Ovary (tissue), 9 donors: ENCODE data around the gene NAALADL2. TPM values are rescaled to one million over a fixed set of nuclear protein-coding genes. Genes with fewer than 3 reads are reported as not detected.

ENCODE experiments used
- DNase-seq, 5 donors: peaks; one replicate each; pipeline ENCODE4 v3.0.0-alpha.2; 2019 to 2020
- H3K27ac ChIP-seq, 2 donors: fragments of 200-600 bp; one replicate each; pipeline versions ENCODE4 v1.5.1 to v1.8.0; 2019 to 2022
- H3K27me3 ChIP-seq: fragments of 200-600 bp; one replicate; pipeline ENCODE4 v1.8.0; 2022
- H3K36me3 ChIP-seq: fragments of 200-600 bp; sonication (generic); one replicate; pipeline ENCODE4 v1.5.1; 2019
- H3K4me1 ChIP-seq: one replicate; pipeline ENCODE4 v1.8.1; 2013; ENCODE audit warnings: mild to moderate bottlenecking, moderate library complexity; ENCODE audit not compliant: insufficient read depth
- H3K4me3 ChIP-seq: fragments of 200-600 bp; sonication (generic); one replicate; pipeline ENCODE4 v1.5.1; 2017
- H3K9me3 ChIP-seq, 2 donors: fragments of 200-600 bp in 1 of 2; sonication (generic) in 1 of 2; one replicate each; pipeline versions ENCODE4 v1.5.1 to v1.8.1; 2013 to 2019; ENCODE audit warnings: mild to moderate bottlenecking in 1 of 2, moderate library complexity in 1 of 2
- CTCF ChIP-seq, 3 donors: fragments of 450-650 bp in 2 of 3; fragments of 200-600 bp in 1 of 3; IDR thresholded peaks; one replicate each; pipeline versions ENCODE4 v1.5.1 to v1.8.0; 2016 to 2022; ENCODE audit warnings: antibody characterized with exemption in 3 of 3, mild to moderate bottlenecking in 1 of 3
- EP300 ChIP-seq: sonication (generic); formaldehyde crosslinking; IDR thresholded peaks from one replicate; pipeline ENCODE4 v1.6.1; 2017; ENCODE audit warnings: antibody characterized with exemption
- POLR2A ChIP-seq: fragments of 450-650 bp; IDR thresholded peaks from one replicate; pipeline ENCODE4 v1.6.1; 2017; ENCODE audit warnings: antibody characterized with exemption, mild to moderate bottlenecking, moderate library complexity
- WGBS, 3 donors: extraction: QIAGEN DNeasy Blood & Tissue Kit in 1 of 3; methylation state at CpG; one replicate each; pipeline versions ENCODE4 v1.1.5 to v1.1.7; 2013 to 2017; 5-methylcytosine and 5-hydroxymethylcytosine counted together
- intact Hi-C, 4 donors: fragments of 100-400 bp; cut with DNase I; formaldehyde crosslinking; loops; one replicate each; pipeline versions ENCODE4 v1.11.0 to v1.15.1; 2022 to 2023
- polyA plus RNA-seq, 2 donors: library from polyadenylated mRNA; stranded (reverse); fragments of 200-250 nt in 1 of 2; fragments of 350-450 nt in 1 of 2; fragmentation: Illumina TruSeq in 1 of 2; extraction: RNeasy Lipid Tissue Mini Kit (QIAGEN cat#74804) in 1 of 2; gene quantifications; one replicate each; pipeline ENCODE4 v1.2.3, GENCODE V29; 2013 to 2014
- total RNA-seq, 7 donors: library from RNA; depleted of rRNA in 2 of 7; stranded (reverse); fragments of >200 nt in 2 of 7; fragmentation: NEBNext Ultra II Directional in 3 of 7; extraction: Animal tissue kit (Norgen Biotek cat#: 25700) in 3 of 7; gene quantifications; one replicate each; pipeline versions ENCODE4 v1.1.0 to v1.2.4, GENCODE V29; 2016 to 2023
- donor health status: DM: no; HTN: no; CAD: no; lungs with moderate emphysema.
- donor health status: DM: no; HTN: no; CAD: no.
- donor health status: Bipolar disorder and iron deficiency.
- donor health status: DM: yes; HTN: yes; CAD: no.
- donor health status: DM: no; HTN: no; CAD: no.
- donor health status: DM: yes; HTN: yes; CAD: no.

Gene NAALADL2
- total and polyA plus RNA-seq, 9 donors: 2.3 to 29.3 (median 15.2) TPM

GRCh38 chr3:175668300-175668699, 809.2 kb downstream of the NAALADL2 start:
- H3K27me3 ChIP-seq: no peaks in the 10 kb centered on the region
- H3K4me3 ChIP-seq: no peak overlapping the region
- 75 to 91% (median 86%) methylated on average over 1 of the region's 1 CpG for WGBS, 3 donors
- no peak for DNase-seq
- no peaks in the 10 kb centered on the region for H3K36me3 ChIP-seq
- no peak for TF ChIP-seq CTCF (IDR thresholded peaks at IDR 0.05)
- no peak for TF ChIP-seq POLR2A
- TF ChIP-seq EP300: no peak
- H3K27ac ChIP-seq: no peak overlapping the region
- H3K4me1 ChIP-seq: no peaks in the 10 kb centered on the region
- intact Hi-C loops: no loop called here
- no peaks in the 10 kb centered on the region for H3K9me3 ChIP-seq

- intact Hi-C loops: no loop called here
- Histone ChIP-seq H3K27ac (no peak overlapping the region), H3K4me3 (no peak overlapping the region), H3K27me3 (no peaks in the 10 kb centered on the region), H3K36me3 (no peaks in the 10 kb centered on the region), H3K9me3 (no peaks in the 10 kb centered on the region), H3K4me1 (no peaks in the 10 kb centered on the region)
- no peak for DNase-seq
- 84 to 93% (median 88%) methylated on average over 3 of the region's 3 CpGs for WGBS, 3 donors
- TF ChIP-seq EP300: no peak
- no peak for TF ChIP-seq CTCF (IDR thresholded peaks at IDR 0.05)
- no peak for TF ChIP-seq POLR2A
Observed at GRCh38 chr3:175670557-175670956, 811.4 kb downstream of the NAALADL2 start.

GRCh38 chr3:175672119-175672689, 813.1 kb downstream of the NAALADL2 start:
- H3K4me3 ChIP-seq: no peak overlapping the region
- no peaks in the 10 kb centered on the region for H3K36me3 ChIP-seq
- no peaks in the 10 kb centered on the region for H3K4me1 ChIP-seq
- DNase-seq: no peak
- H3K27ac ChIP-seq: no peak overlapping the region
- TF ChIP-seq POLR2A (no peak), CTCF (IDR thresholded peaks at IDR 0.05) (no peak), EP300 (no peak)
- no peaks in the 10 kb centered on the region for H3K9me3 ChIP-seq
- intact Hi-C loops: no loop called here
- WGBS, 3 donors: 1 to 4% (median 4%) methylated on average over 6 of the region's 6 CpGs
- H3K27me3 ChIP-seq: no peaks in the 10 kb centered on the region

GRCh38 chr3:175679568-175679967, 820.4 kb downstream of the NAALADL2 start:
- Histone ChIP-seq H3K9me3 (no peaks in the 10 kb centered on the region), H3K27me3 (no peaks in the 10 kb centered on the region), H3K27ac (no peak overlapping the region), H3K4me1 (no peaks in the 10 kb centered on the region), H3K36me3 (no peaks in the 10 kb centered on the region), H3K4me3 (no peak overlapping the region)
- no peak for DNase-seq
- WGBS, 3 donors: 92 to 97% (median 94%) methylated on average over 3 of the region's 3 CpGs
- TF ChIP-seq CTCF (IDR thresholded peaks at IDR 0.05) (no peak), POLR2A (no peak), EP300 (no peak)
- intact Hi-C loops: no loop called here
